Renal cortex interstitium (tissue), 11 donors: Measurements from ENCODE around the gene TBP. TPM values are rescaled to one million over a fixed set of nuclear protein-coding genes. Genes with fewer than 3 reads are reported as not detected.
"Not testable (repeated sequence)": the region's sequence is repeated elsewhere in the genome, so short reads cannot be mapped to it uniquely, and the experiment has no call there.

ENCODE experiments used
- DNase-seq, 11 donors: peaks; one replicate each; pipeline ENCODE4 v3.0.0-alpha.2; 2013; ENCODE audit warnings: low read depth in 9 of 11, low spot score in 4 of 11; ENCODE audit errors: extremely low read depth in 1 of 11
- polyA plus RNA-seq, 3 donors: library from polyadenylated mRNA; unstranded; fragments of 120-200 nt; gene quantifications; one replicate each; pipeline ENCODE4 v1.2.1, GENCODE V29; 2013; ENCODE audit not compliant: insufficient read length in 3 of 3

Gene TBP
- polyA plus RNA-seq, 3 donors: 20.8 to 28.8 (median 22.9) TPM

DNA sequence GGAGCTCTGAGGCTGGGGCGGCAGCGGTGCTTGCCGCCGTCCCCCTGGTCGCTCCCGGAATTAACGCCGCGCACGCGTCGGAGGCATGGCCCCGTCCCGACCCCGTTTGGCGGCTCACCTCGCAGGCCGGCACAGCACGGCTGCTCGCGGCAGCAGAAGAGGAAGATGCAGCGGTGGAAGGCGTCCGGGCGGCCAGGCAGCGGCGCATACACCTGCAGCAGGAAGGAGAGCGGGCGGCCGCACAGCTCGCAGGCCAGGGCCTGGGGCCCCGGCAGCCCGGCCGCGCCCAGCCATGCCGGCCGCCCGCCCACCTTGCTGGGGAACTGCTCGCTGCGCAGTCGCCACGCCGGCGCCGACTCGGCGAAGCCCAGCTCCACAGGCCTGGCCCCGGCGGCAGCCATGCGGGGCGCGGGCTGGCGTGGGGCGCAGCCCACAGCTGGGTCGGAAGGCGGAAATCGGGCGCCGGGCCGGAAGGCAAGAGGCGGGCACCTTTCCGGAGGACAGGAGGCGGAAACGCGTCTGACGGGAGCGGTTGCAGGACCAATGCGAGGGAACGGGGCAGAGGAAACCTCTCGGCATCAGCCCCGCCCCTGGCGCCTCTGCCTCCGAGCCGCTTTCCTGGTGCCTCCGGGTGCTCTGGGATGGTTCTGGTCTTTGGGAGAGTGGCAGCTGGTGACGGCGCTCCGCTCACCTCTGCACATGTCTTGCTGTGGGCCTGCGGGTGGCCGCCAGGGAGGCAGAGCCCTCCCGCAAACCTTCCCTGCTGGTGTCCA, 30.2 kb downstream of the TBP start, which contains the start of gene PDCD2:
Gene PDCD2 (minus strand): TSS at position 457 of the 773 bp plus-strand sequence. CDS start 56 bp downstream, at position 401.
- DNase-seq: peak; percentile 69 to 90 (median 85)

- peak in 8 of 11 donors; percentile 6 to 41 (median 22) for DNase-seq
Measured at GRCh38 chr6:170584954-170585498, 30.9 kb downstream of the TBP start.

GRCh38 chr6:170590725-170591124, 36.6 kb downstream of the TBP start:
- no peak for DNase-seq

GRCh38 chr6:170596426-170596825, 42.3 kb downstream of the TBP start:
- no peak for DNase-seq

DNA sequence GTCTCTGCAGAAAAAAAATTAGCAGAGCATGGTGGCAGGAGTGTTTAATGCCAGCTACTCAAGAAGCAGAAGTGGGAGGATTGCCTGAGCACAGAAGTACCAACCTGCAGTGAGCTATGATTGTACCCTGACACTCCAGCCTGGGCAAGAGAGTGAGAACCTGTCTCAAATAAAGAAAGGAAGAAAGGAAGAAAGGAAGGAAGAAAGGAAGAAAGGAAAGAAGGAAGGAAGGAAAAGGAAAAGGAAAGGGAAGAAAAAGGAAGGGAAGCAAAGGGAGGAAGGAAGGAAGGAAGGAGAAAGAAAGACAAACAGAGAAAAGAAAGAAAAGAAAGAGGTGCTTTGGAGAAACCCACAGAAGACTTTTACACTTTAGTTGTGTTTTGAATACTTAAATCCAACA, 43.1 kb downstream of the TBP start:
- no peak for DNase-seq

DNA sequence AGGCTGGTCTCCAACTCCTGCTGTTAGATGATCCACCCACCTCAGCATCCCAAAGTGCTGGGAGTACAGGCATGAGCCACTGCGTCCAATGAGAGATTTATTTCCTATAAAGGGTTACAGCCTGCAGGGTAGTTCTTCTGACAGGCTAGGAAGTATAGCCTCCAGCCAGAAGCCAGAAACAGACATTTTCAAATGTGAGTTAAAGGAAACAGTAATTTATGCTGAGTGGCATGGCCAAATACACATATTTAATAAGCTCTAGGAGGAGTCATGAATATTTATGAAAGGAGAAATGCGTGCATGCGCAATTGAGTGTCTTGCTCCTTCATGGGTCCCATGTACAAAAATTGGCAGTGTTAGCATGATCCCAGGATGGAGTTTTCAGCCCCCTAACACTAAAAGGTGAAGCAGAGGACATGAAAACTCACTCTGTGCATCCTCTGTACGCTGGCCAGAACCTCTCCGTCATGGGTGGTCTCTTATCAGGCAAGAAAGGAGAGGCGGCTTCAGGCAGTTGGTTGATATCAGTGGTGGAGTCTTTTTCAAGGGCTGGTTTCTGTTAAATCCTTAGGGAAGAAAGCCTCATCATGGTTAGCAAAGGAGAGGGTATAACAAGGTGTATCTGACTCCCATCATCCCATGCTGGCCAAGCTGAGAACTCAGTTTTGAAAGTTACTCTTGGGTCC, 51.5 kb downstream of the TBP start:
- no peak for DNase-seq

DNA sequence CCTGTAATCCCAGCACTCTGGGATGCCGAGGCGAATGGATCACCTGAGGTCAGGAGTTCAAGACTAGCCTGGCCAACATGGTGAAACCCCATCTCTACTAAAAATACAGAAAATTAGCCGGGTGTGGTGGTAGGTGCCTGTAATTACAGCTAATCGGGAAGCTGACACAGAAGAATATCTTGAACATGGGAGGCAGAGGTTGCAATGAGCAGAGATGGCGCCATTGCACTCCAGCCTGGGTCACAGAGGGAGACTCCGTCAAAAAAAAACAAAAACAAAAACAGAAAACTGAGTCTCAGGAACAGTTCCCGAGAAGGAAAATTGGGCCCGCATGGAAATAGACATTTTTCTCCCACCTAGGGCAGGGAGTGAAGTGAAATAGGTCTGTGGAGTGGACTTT, 55.1 kb downstream of the TBP start:
- DNase-seq: not testable (repeated sequence)

- DNase-seq: not testable (repeated sequence)
Measured at GRCh38 chr6:170612256-170612804, 58.2 kb downstream of the TBP start.

DNA sequence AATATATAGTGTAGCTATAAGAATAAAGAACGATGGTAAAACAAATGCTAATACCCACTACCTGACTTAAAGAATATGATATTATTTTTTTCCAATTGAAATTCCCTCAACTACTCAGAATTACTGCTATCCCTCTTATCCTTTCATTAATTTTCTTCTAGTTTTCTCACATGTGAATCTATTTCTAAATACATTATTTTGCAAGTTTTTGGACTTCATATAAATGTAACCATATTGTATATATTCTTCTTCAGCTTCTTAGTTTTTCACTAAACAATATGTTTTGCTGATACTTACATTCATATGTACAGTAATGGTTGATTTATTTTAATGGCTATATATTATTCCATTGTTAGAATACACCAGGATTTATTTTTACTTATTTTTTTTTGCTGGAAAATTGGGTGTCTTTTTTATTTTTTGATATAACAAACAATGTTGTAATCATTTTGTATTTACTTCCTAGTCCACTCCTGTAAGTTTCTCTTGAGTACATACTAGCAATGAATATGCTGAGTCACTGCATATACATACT, 61.9 kb downstream of the TBP start:
- DNase-seq: not testable (repeated sequence)

Other genes starting within 250 kb of the TBP start
- gene FAM120B, start 247.6 kb upstream of the TBP start, polyA plus RNA-seq: 10 to 100 TPM; 36.9 to 37.8 (median 37.3) TPM
- 100 to 1,000 TPM; 185 to 233 (median 215) TPM for gene PSMB1, start 1.1 kb upstream of the TBP start, polyA plus RNA-seq
- gene PDCD2, start 30.3 kb downstream of the TBP start, polyA plus RNA-seq: 10 to 100 TPM; 70.7 to 84.3 (median 71.5) TPM